ENCODE data around the gene TXNL4A.

The TXNL4A gene

DNA sequence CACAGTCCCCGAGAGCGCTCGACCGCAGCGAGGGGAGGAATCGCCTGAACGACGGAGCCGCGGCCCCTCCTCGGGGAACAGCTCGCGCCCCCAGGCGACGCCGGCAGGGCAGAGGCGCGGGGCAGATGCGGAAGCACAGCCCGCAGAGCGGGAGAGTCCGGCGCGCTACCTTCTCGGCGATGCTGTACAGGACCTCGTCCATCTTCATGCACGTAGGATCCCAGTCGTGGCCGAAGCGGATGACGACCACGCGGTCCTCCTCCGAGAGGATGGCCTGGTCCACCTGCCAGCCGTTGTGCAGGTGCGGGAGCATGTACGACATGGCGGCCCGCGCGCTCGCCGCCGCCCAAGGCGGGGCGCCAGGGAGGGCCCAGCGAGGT is 302 bp downstream of the TXNL4A start:
- Histone ChIP-seq H3K4me3 (IDR thresholded peaks at IDR 0.05; ENCODE audit: insufficient read depth, low read depth, low read length) (peak overlapping the region; percentile 7), H4K20me1 (ENCODE audit: insufficient read depth) (peaks cover 26% of the 10 kb centered on the region), H3K27ac (peak overlapping the region; percentile 88)

GRCh38 chr18:79987566-79987965 is 797 bp downstream of the TXNL4A start:
- H3K4me3 ChIP-seq (IDR thresholded peaks at IDR 0.05; ENCODE audit: insufficient read depth, low read depth, low read length): peak overlapping the region; percentile 7
- H3K4me2 ChIP-seq: peak overlapping the region; percentile 86
- H3K27me3 ChIP-seq (ENCODE audit: insufficient read depth, low read depth): no peaks in the 10 kb centered on the region
- H3K79me2 ChIP-seq (ENCODE audit: insufficient read depth, low read depth): peaks cover 57% of the 10 kb centered on the region
- no peaks in the 10 kb centered on the region; the same call in 1 of the 2 replicates for H3K36me3 ChIP-seq (ENCODE audit: insufficient read depth)
- H3K4me1 ChIP-seq (ENCODE audit: low read depth, poor library complexity, severe bottlenecking): peaks cover 30% of the 10 kb centered on the region
- H3K9ac ChIP-seq: peak overlapping the region; percentile 96
- H4K20me1 ChIP-seq (ENCODE audit: insufficient read depth): peaks cover 31% of the 10 kb centered on the region
- peak overlapping the region; percentile 88 for H3K27ac ChIP-seq
- peak overlapping the region; percentile 88; the same call in 1 of the 2 replicates for H2AFZ ChIP-seq (ENCODE audit: low read depth)
- TF ChIP-seq, protein P1, sequence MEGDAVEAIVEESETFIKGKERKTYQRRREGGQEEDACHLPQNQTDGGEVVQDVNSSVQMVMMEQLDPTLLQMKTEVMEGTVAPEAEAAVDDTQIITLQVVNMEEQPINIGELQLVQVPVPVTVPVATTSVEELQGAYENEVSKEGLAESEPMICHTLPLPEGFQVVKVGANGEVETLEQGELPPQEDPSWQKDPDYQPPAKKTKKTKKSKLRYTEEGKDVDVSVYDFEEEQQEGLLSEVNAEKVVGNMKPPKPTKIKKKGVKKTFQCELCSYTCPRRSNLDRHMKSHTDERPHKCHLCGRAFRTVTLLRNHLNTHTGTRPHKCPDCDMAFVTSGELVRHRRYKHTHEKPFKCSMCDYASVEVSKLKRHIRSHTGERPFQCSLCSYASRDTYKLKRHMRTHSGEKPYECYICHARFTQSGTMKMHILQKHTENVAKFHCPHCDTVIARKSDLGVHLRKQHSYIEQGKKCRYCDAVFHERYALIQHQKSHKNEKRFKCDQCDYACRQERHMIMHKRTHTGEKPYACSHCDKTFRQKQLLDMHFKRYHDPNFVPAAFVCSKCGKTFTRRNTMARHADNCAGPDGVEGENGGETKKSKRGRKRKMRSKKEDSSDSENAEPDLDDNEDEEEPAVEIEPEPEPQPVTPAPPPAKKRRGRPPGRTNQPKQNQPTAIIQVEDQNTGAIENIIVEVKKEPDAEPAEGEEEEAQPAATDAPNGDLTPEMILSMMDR (conservative IDR thresholded peaks at IDR 0.05; ENCODE audit: low read depth, low read length): no peak

More for the DNA sequence above, 302 bp downstream of the TXNL4A start:
- TF ChIP-seq, protein P1 (conservative IDR thresholded peaks at IDR 0.05; ENCODE audit: low read depth, low read length): 0 out of 2 replicates have a peak, but pooled peaks have one; percentile 29
- Histone ChIP-seq H3K9ac (peak overlapping the region; percentile 96), H3K79me2 (ENCODE audit: insufficient read depth, low read depth) (peaks cover 52% of the 10 kb centered on the region), H2AFZ (ENCODE audit: low read depth) (peak overlapping the region; percentile 88), H3K27me3 (ENCODE audit: insufficient read depth, low read depth) (no peaks in the 10 kb centered on the region), H3K4me1 (ENCODE audit: low read depth, poor library complexity, severe bottlenecking) (peaks cover 30% of the 10 kb centered on the region), H3K36me3 (ENCODE audit: insufficient read depth) (no peaks in the 10 kb centered on the region), H3K4me2 (peak overlapping the region; percentile 86)

GRCh38 chr18:79986726-79987125 is 1.6 kb downstream of the TXNL4A start:
- H3K9ac ChIP-seq: peak overlapping the region; percentile 96
- TF ChIP-seq, protein P1 (conservative IDR thresholded peaks at IDR 0.05; ENCODE audit: low read depth, low read length): no peak
- H4K20me1 ChIP-seq (ENCODE audit: insufficient read depth): peaks cover 37% of the 10 kb centered on the region
- H3K27ac ChIP-seq: no peak overlapping the region
- H3K79me2 ChIP-seq (ENCODE audit: insufficient read depth, low read depth): peaks cover 66% of the 10 kb centered on the region
- peak overlapping the region; percentile 7 for H3K4me3 ChIP-seq (IDR thresholded peaks at IDR 0.05; ENCODE audit: insufficient read depth, low read depth, low read length)
- H3K36me3 ChIP-seq (ENCODE audit: insufficient read depth): no peaks in the 10 kb centered on the region; the same call in 1 of the 2 replicates
- H3K4me2 ChIP-seq: peak overlapping the region; percentile 86
- H2AFZ ChIP-seq (ENCODE audit: low read depth): no peak overlapping the region
- no peaks in the 10 kb centered on the region for H3K27me3 ChIP-seq (ENCODE audit: insufficient read depth, low read depth)
- peaks cover 30% of the 10 kb centered on the region for H3K4me1 ChIP-seq (ENCODE audit: low read depth, poor library complexity, severe bottlenecking)

DNA sequence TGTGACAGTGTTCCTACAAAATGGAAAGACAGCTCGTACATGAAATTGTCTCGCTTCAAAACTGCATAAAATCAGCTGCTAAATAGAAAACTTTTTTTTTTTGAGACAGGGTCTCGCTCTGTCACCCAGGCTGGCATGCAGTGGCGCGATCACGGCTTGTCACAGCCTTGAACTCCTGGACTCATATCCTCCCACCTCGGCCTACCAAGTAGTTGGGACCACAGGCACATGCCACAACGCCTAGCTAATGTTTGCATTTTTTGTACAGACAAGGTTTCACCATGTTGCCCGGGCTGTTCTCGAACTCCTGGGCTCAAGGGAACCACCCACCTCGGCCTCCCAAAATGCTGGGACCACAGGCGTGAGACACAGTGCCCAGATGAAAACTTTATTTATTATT is 3.2 kb downstream of the TXNL4A start:
- peaks cover 53% of the 10 kb centered on the region for H4K20me1 ChIP-seq (ENCODE audit: insufficient read depth)
- H3K27me3 ChIP-seq (ENCODE audit: insufficient read depth, low read depth): no peaks in the 10 kb centered on the region
- TF ChIP-seq, protein P1 (conservative IDR thresholded peaks at IDR 0.05; ENCODE audit: low read depth, low read length): no peak
- no peak overlapping the region for H3K27ac ChIP-seq
- peaks cover 81% of the 10 kb centered on the region for H3K79me2 ChIP-seq (ENCODE audit: insufficient read depth, low read depth)
- H3K9ac ChIP-seq: no peak overlapping the region
- H3K4me2 ChIP-seq: 0 out of 2 replicates have a peak overlapping the region, but pooled peaks have one; percentile 16
- H3K4me3 ChIP-seq (IDR thresholded peaks at IDR 0.05; ENCODE audit: insufficient read depth, low read depth, low read length): no peak overlapping the region
- H3K36me3 ChIP-seq (ENCODE audit: insufficient read depth): no peaks in the 10 kb centered on the region; the same call in 1 of the 2 replicates
- peaks cover 30% of the 10 kb centered on the region for H3K4me1 ChIP-seq (ENCODE audit: low read depth, poor library complexity, severe bottlenecking)
- H2AFZ ChIP-seq (ENCODE audit: low read depth): no peak overlapping the region
